NCI-H524 treated with DMSO at 0.1 percent for 48 hours (cell line): Measurements from ENCODE around the gene SCAI.
"Not testable (repeated sequence)": the region's sequence is repeated elsewhere in the genome, so short reads cannot be mapped to it uniquely, and the experiment has no call there.

ENCODE experiments used
- DNase-seq: peaks from one replicate; lab custom pipeline; 2025; lab: John Stamatoyannopoulos, UW

The SCAI gene

GRCh38 chr9:125150349-125151245 is 7.3 kb upstream of the SCAI start:
- DNase-seq = no peak

- no peak for DNase-seq
Observed at GRCh38 chr9:125147401-125147951, 4.1 kb upstream of the SCAI start.

- no peak for DNase-seq
Observed at GRCh38 chr9:125146247-125146646, 2.9 kb upstream of the SCAI start.

- DNase-seq = no peak
Observed at GRCh38 chr9:125145425-125145824, 2.1 kb upstream of the SCAI start.

GRCh38 chr9:125142560-125143376 is 560 bp downstream of the SCAI start:
- no peak for DNase-seq

GRCh38 chr9:125141751-125142150 is 1.6 kb downstream of the SCAI start:
- DNase-seq = no peak

GRCh38 chr9:125141251-125141650 is 2.1 kb downstream of the SCAI start:
- DNase-seq = no peak

GRCh38 chr9:125140576-125140975 is 2.8 kb downstream of the SCAI start:
- no peak for DNase-seq

- DNase-seq = no peak
Observed at GRCh38 chr9:125137200-125137599, 6.1 kb downstream of the SCAI start.

GRCh38 chr9:125134976-125135375 is 8.4 kb downstream of the SCAI start:
- DNase-seq = no peak

GRCh38 chr9:125133403-125134329 is 9.7 kb downstream of the SCAI start:
- DNase-seq = no peak

GRCh38 chr9:125131778-125132177 is 11.6 kb downstream of the SCAI start:
- DNase-seq = no peak

- DNase-seq = no peak
Observed at GRCh38 chr9:125126019-125126746, 17.1 kb downstream of the SCAI start.

GRCh38 chr9:125125523-125125922 is 17.8 kb downstream of the SCAI start:
- no peak for DNase-seq

GRCh38 chr9:125121146-125121545 is 22.2 kb downstream of the SCAI start:
- DNase-seq = no peak

- DNase-seq = peak; percentile 13
Observed at GRCh38 chr9:125119643-125120286, 23.6 kb downstream of the SCAI start.

GRCh38 chr9:125118696-125119095 is 24.6 kb downstream of the SCAI start:
- not testable (repeated sequence) for DNase-seq

- not testable (repeated sequence) for DNase-seq
Observed at GRCh38 chr9:125114503-125114902, 28.8 kb downstream of the SCAI start.

- DNase-seq = no peak
Observed at GRCh38 chr9:125110464-125110863, 32.9 kb downstream of the SCAI start.

GRCh38 chr9:125108541-125108940 is 34.8 kb downstream of the SCAI start:
- DNase-seq = not testable (repeated sequence)
